ENCODE data around the gene TANC1. TPM values are rescaled to one million over a fixed set of nuclear protein-coding genes. Genes with fewer than 3 reads are reported as not detected.

TANC1 gene
- total and polyA plus RNA-seq, 2 of the 4 experiments (the other 2 are of a cell fraction), result 10.2 to 12.9 TPM

DNA sequence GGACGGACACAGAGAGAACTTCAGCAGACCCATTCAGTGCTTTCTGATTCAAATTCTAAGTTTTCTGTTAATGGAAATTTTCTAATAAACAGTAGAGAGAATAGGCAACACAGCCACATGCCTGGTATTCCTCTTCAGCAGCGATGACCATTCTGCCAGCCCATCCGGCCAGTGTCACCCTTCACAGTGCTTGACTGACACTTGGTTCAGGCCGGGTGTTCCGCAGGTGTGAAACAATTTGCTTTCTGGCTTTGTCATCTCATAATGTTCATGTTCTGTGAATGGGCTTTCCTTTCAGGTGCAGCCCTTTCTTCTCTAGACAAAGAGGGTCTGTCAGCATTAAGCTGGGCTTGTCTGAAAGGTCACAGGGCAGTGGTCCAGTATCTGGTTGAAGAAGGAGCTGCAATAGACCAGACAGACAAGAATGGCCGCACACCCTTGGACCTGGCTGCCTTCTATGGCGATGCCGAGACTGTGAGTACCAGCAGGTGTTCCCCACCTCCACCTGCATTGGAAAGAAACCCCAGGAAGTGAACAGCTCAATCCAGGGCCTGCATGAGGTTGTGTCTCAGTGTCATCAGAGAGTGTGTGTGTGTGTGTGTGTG is 251.1 kb downstream of the TANC1 start:
- peaks cover 60% of the 10 kb centered on the region for H3K36me3 ChIP-seq (ENCODE audit: control insufficient read depth, insufficient read depth, low read length)
- H2AK5ac ChIP-seq (ENCODE audit: low read depth, low read length), result no peak overlapping the region
- no peaks in the 10 kb centered on the region for H3K9me3 ChIP-seq (ENCODE audit: control insufficient read depth, insufficient read depth, low read length)
- ChIA-PET CTCF (no interaction called here), POLR2A (ENCODE audit: unreplicated experiment) (interaction anchor here (0.5 kb wide), 1 partner anchor 257 kb away, joined by 6 read pairs; no protein-coding TSS in a partner anchor)
- H3K9ac ChIP-seq (ENCODE audit: low read depth, low read length), result no peak overlapping the region
- peaks cover 11% of the 10 kb centered on the region; the same call in 1 of the 2 replicates for H3K9me1 ChIP-seq (ENCODE audit: insufficient read depth, low read length)
- in situ Hi-C loops (cut with MboI; ENCODE audit: low sequenced_read_pairs) (no loop called here), intact Hi-C loops (cut with micrococcal nuclease) (no loop called here), dilution Hi-C loops (cut with HindIII; ENCODE audit: low sequenced_read_pairs, unreplicated experiment) (no loop called here)
- H2BK15ac ChIP-seq (ENCODE audit: low read depth, low read length), result no peak overlapping the region
- no peak overlapping the region for H2BK20ac ChIP-seq (ENCODE audit: low read depth, low read length)
- 100% methylated on average over 2 of the region's 8 CpGs; no CpG with 5 or more reads in 1 of the 2 experiments for WGBS, 2 experiments (ENCODE audit: extremely low coverage in 2 of 2, insufficient read length in 1 of 2)
- no peak overlapping the region for H3K23ac ChIP-seq (ENCODE audit: low read depth, low read length)
- H3K4me3 ChIP-seq (ENCODE audit: insufficient read depth, low read depth, low read length), result no peak overlapping the region
- H3K27me3 ChIP-seq (ENCODE audit: control insufficient read depth, insufficient read depth, low read length), result no peaks in the 10 kb centered on the region
- no peak overlapping the region for H3K27ac ChIP-seq (ENCODE audit: insufficient read depth, low read length)
- H2AK9ac ChIP-seq (replicated peaks; ENCODE audit: low read depth, low read length, poor library complexity), result no peak overlapping the region
- H4K8ac ChIP-seq (ENCODE audit: low read depth in 2 of 2, low read length in 2 of 2), result no peak overlapping the region
- no peak overlapping the region for H3K18ac ChIP-seq (ENCODE audit: low read depth, low read length)
- H3K4me2 ChIP-seq (ENCODE audit: low read depth, low read length), result no peak overlapping the region
- H2BK5ac ChIP-seq (ENCODE audit: low read depth, low read length, poor library complexity, severe bottlenecking), result no peak overlapping the region
- H2BK120ac ChIP-seq (ENCODE audit: low read depth, low read length), result no peak overlapping the region
- no peak overlapping the region for H3K14ac ChIP-seq (replicated peaks; ENCODE audit: low read depth, low read length)
- H4K91ac ChIP-seq (ENCODE audit: insufficient read depth, low read depth, low read length), result no peak overlapping the region
- H3K4ac ChIP-seq (ENCODE audit: low read depth, low read length), result no peak overlapping the region
- H3K56ac ChIP-seq (ENCODE audit: extremely low read depth, insufficient read depth, low read length), result no peak overlapping the region
- no peak for ATAC-seq (ENCODE audit: low read depth)
- H2AFZ ChIP-seq (replicated peaks; ENCODE audit: low read length, poor library complexity), result no peak overlapping the region
- H4K20me1 ChIP-seq (ENCODE audit: insufficient read depth, low read length), result no peaks in the 10 kb centered on the region
- H3K79me1 ChIP-seq (ENCODE audit: low read depth in 1 of 2, low read length in 2 of 2), result peaks cover 0 to 2% of the 10 kb centered on the region in 2 experiments; a peak in 2 of 4 replicates
- H3K4me1 ChIP-seq (ENCODE audit: control insufficient read depth, insufficient read depth, low read length), result no peaks in the 10 kb centered on the region
- TF ChIP-seq CEBPB (IDR thresholded peaks at IDR 0.05; ENCODE audit: low read depth, low read length) (no peak), RCOR1 (IDR thresholded peaks at IDR 0.05; ENCODE audit: insufficient replicate concordance, low read length) (no peak), MXI1 (IDR thresholded peaks at IDR 0.05; ENCODE audit: borderline replicate concordance, low read depth, low read length) (no peak), SMC3 (IDR thresholded peaks at IDR 0.05; ENCODE audit: low read depth, low read length) (no peak), BHLHE40 (IDR thresholded peaks at IDR 0.05; ENCODE audit: low read depth, low read length) (no peak), POLR2A (IDR thresholded peaks at IDR 0.05; ENCODE audit: low read depth, low read length) (no peak), MAFK (IDR thresholded peaks at IDR 0.05; ENCODE audit: low read depth, low read length) (no peak), FOS (IDR thresholded peaks at IDR 0.05; ENCODE audit: low read depth, low read length) (no peak), NFE2L2 (IDR thresholded peaks at IDR 0.05; ENCODE audit: low read depth, low read length) (no peak), RFX5 (IDR thresholded peaks at IDR 0.05; ENCODE audit: low read depth, low read length) (no peak), RAD21 (IDR thresholded peaks at IDR 0.05; ENCODE audit: low read length) (no peak)
- TF ChIP-seq, protein P1, sequence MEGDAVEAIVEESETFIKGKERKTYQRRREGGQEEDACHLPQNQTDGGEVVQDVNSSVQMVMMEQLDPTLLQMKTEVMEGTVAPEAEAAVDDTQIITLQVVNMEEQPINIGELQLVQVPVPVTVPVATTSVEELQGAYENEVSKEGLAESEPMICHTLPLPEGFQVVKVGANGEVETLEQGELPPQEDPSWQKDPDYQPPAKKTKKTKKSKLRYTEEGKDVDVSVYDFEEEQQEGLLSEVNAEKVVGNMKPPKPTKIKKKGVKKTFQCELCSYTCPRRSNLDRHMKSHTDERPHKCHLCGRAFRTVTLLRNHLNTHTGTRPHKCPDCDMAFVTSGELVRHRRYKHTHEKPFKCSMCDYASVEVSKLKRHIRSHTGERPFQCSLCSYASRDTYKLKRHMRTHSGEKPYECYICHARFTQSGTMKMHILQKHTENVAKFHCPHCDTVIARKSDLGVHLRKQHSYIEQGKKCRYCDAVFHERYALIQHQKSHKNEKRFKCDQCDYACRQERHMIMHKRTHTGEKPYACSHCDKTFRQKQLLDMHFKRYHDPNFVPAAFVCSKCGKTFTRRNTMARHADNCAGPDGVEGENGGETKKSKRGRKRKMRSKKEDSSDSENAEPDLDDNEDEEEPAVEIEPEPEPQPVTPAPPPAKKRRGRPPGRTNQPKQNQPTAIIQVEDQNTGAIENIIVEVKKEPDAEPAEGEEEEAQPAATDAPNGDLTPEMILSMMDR (conservative IDR thresholded peaks at IDR 0.05; ENCODE audit: low read depth, low read length), result no peak
- TF ChIP-seq, protein P2, sequence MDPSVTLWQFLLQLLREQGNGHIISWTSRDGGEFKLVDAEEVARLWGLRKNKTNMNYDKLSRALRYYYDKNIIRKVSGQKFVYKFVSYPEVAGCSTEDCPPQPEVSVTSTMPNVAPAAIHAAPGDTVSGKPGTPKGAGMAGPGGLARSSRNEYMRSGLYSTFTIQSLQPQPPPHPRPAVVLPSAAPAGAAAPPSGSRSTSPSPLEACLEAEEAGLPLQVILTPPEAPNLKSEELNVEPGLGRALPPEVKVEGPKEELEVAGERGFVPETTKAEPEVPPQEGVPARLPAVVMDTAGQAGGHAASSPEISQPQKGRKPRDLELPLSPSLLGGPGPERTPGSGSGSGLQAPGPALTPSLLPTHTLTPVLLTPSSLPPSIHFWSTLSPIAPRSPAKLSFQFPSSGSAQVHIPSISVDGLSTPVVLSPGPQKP (IDR thresholded peaks at IDR 0.05; ENCODE audit: borderline replicate concordance, low read depth, low read length), result no peak
- TF ChIP-seq, protein P3, sequence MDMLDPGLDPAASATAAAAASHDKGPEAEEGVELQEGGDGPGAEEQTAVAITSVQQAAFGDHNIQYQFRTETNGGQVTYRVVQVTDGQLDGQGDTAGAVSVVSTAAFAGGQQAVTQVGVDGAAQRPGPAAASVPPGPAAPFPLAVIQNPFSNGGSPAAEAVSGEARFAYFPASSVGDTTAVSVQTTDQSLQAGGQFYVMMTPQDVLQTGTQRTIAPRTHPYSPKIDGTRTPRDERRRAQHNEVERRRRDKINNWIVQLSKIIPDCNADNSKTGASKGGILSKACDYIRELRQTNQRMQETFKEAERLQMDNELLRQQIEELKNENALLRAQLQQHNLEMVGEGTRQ (IDR thresholded peaks at IDR 0.05; ENCODE audit: low read depth, low read length), result no peak
- no TSS peak for BruUV-seq (replicated peaks)
- DNase-seq, result no peak
- H4K5ac ChIP-seq (ENCODE audit: low read depth, low read length), result no peak overlapping the region

Data from IMR-90 (cell line).